HepG2 (cell line): ENCODE results near the gene TNFSF9. TPM values are rescaled to one million over a fixed set of nuclear protein-coding genes. Genes with fewer than 3 reads are reported as not detected.

Experiments used
- ELF3 ChIP-seq: IDR thresholded peaks from 2 replicates; pipeline ENCODE4 v1.6.1; 2016; ENCODE audit warnings: missing genetic modification reagents, missing compliant biosample characterization
- IRF2 ChIP-seq: IDR thresholded peaks from 2 replicates; pipeline ENCODE4 v1.6.1; 2018; ENCODE audit warnings: missing genetic modification reagents, missing compliant biosample characterization
- NAIF1 ChIP-seq: sonication (generic); formaldehyde crosslinking; IDR thresholded peaks from 2 replicates; pipeline ENCODE4 v1.5.0; 2020; ENCODE audit warnings: mild to moderate bottlenecking, missing genetic modification reagents, borderline replicate concordance
- NR2F1 ChIP-seq, 2 experiments: fragments of 450-650 bp in 1 of 2; formaldehyde crosslinking in 1 of 2; IDR thresholded peaks; 2 replicates each; pipeline versions ENCODE4 v1.5.0 to v1.6.1; 2016 to 2020; ENCODE audit warnings: mild to moderate bottlenecking in 1 of 2, missing compliant biosample characterization in 1 of 2, missing genetic modification reagents in 1 of 2, moderate library complexity in 1 of 2
- NR2F6 ChIP-seq, 2 experiments: IDR thresholded peaks; 2 replicates each; pipeline ENCODE4 v1.6.1; 2016; ENCODE audit warnings: antibody characterized with exemption in 1 of 2, mild to moderate bottlenecking in 1 of 2
- TARDBP ChIP-seq: sonication (generic); formaldehyde crosslinking; IDR thresholded peaks from 2 replicates; pipeline ENCODE4 v1.8.0; 2022; ENCODE audit warnings: mild to moderate bottlenecking, missing genetic modification reagents
- ZBTB21 ChIP-seq: sonication (generic); formaldehyde crosslinking; IDR thresholded peaks from 2 replicates; pipeline ENCODE4 v1.4.0; 2020; ENCODE audit warnings: missing genetic modification reagents
- ZFP37 ChIP-seq: sonication (generic); formaldehyde crosslinking; IDR thresholded peaks from 2 replicates; pipeline ENCODE4 v1.4.0; 2020; ENCODE audit warnings: missing genetic modification reagents, borderline replicate concordance
- ZNF207 ChIP-seq: fragments of 450-650 bp; IDR thresholded peaks from 2 replicates; pipeline ENCODE4 v1.6.1; 2016; ENCODE audit warnings: antibody characterized with exemption, borderline replicate concordance
- ZNF24 ChIP-seq: fragments of 450-650 bp; IDR thresholded peaks from 2 replicates; pipeline ENCODE4 v1.6.1; 2017; ENCODE audit warnings: antibody characterized with exemption, mild to moderate bottlenecking
- ZNF263 ChIP-seq: sonication (generic); formaldehyde crosslinking; IDR thresholded peaks from 2 replicates; pipeline ENCODE4 v1.4.0; 2020; ENCODE audit warnings: missing genetic modification reagents
- ZNF644 ChIP-seq: IDR thresholded peaks from 2 replicates; pipeline ENCODE4 v1.6.1; 2016; ENCODE audit warnings: low read depth
- ZNF780A ChIP-seq: sonication (generic); formaldehyde crosslinking; IDR thresholded peaks from 2 replicates; pipeline ENCODE4 v1.8.0; 2022; ENCODE audit warnings: mild to moderate bottlenecking, missing genetic modification reagents, moderate library complexity
- ZSCAN9 ChIP-seq: IDR thresholded peaks from 2 replicates; pipeline ENCODE4 v1.6.1; 2016; ENCODE audit warnings: borderline replicate concordance
- polyA plus RNA-seq, 8 experiments: library from polyadenylated mRNA; depleted of rRNA in 3 of 8; stranded (reverse) in 7 of 8; unstranded in 1 of 8; fragments of >200 nt; fragmentation: Illumina TruSeq in 4 of 8; extraction: Trizol in 4 of 8; gene quantifications; 2 replicates each; pipeline versions ENCODE4 v1.2.1 to v1.2.3, GENCODE V29; 2011 to 2016; ENCODE audit warnings: low read depth in 4 of 8, missing spikeins in 1 of 8, mixed read lengths in 1 of 8; ENCODE audit not compliant: insufficient read depth in 1 of 8
- total RNA-seq, 5 experiments: library from RNA; depleted of rRNA; stranded (reverse); fragments of >200 nt; fragmentation: Illumina TruSeq; extraction: Trizol; gene quantifications; 2 replicates each; pipeline ENCODE4 v1.2.3, GENCODE V29; 2016; ENCODE audit warnings: low read depth in 1 of 5
- TF ChIP-seq, protein P1 (sequence below), 2 experiments: IDR thresholded peaks; 2 replicates each; pipeline ENCODE4 v1.6.1; 2011 to 2012; ENCODE audit warnings: low read length in 2 of 2, borderline replicate concordance in 1 of 2, low read depth in 1 of 2, mild to moderate bottlenecking in 1 of 2, moderate library complexity in 1 of 2
- TF ChIP-seq, protein P2 (sequence below): sonication (generic); formaldehyde crosslinking; IDR thresholded peaks from 2 replicates; pipeline ENCODE4 v1.5.0; 2020; ENCODE audit warnings: mild to moderate bottlenecking, missing genetic modification reagents, moderate library complexity
- TF ChIP-seq, protein P3 (sequence below): fragments of 450-650 bp; IDR thresholded peaks from 2 replicates; pipeline ENCODE4 v1.6.1; 2017
- TF ChIP-seq, protein P4 (sequence below): sonication (generic); formaldehyde crosslinking; IDR thresholded peaks from 2 replicates; pipeline ENCODE4 v1.5.1; 2020; ENCODE audit warnings: mild to moderate bottlenecking, missing genetic modification reagents, moderate library complexity

TNFSF9 gene
- total and polyA plus RNA-seq, 2 of the 13 experiments (the other 11 are each of a cell fraction or from before 2014, with no cell fraction given) = 1.0 to 1.8 TPM

DNA sequence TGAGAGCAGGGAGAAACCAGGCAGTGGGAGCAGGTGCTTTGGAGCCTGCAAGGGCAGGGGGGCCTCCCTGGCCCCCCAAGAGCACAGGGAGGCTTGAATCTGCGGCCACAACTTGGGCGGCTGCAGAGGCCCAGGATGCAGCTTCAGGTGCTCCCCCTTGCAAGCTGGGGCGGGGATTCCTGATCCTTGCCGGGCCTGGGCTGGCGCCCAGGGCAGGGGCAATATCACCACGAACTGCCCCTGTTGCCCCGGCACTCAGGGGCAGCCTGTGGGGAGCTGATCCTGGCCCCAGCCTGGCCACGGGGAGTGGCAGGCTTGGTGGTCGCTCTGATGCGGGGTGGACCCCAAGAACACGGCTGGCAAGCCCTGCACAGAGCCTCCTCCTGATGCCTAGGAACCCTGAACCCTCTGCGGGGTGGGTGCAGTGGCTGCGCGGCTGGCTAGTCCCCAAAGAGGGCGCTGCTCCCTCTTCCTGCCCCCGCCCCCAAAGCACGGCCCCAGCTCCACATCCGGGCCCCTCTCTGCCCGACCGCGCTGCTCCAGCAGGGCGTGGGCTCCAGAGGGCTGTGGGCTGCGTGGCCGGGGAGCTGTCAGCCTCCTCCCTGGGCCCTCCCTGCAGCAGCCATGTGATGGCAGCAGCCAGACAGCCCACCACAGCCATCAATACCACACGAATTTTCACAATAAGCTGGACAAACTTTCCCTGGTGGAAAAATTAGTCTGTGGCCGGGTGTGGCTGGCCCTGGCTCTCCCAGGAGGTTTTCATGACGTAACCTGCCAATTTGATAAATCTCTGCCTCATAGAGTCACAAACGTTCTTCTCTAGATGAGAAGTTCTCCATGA lies 21.0 kb downstream of the TNFSF9 start (continued):
- TF ChIP-seq, protein P1, sequence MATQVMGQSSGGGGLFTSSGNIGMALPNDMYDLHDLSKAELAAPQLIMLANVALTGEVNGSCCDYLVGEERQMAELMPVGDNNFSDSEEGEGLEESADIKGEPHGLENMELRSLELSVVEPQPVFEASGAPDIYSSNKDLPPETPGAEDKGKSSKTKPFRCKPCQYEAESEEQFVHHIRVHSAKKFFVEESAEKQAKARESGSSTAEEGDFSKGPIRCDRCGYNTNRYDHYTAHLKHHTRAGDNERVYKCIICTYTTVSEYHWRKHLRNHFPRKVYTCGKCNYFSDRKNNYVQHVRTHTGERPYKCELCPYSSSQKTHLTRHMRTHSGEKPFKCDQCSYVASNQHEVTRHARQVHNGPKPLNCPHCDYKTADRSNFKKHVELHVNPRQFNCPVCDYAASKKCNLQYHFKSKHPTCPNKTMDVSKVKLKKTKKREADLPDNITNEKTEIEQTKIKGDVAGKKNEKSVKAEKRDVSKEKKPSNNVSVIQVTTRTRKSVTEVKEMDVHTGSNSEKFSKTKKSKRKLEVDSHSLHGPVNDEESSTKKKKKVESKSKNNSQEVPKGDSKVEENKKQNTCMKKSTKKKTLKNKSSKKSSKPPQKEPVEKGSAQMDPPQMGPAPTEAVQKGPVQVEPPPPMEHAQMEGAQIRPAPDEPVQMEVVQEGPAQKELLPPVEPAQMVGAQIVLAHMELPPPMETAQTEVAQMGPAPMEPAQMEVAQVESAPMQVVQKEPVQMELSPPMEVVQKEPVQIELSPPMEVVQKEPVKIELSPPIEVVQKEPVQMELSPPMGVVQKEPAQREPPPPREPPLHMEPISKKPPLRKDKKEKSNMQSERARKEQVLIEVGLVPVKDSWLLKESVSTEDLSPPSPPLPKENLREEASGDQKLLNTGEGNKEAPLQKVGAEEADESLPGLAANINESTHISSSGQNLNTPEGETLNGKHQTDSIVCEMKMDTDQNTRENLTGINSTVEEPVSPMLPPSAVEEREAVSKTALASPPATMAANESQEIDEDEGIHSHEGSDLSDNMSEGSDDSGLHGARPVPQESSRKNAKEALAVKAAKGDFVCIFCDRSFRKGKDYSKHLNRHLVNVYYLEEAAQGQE (IDR thresholded peaks at IDR 0.05; ENCODE audit: borderline replicate concordance in 1 of 2, low read depth in 1 of 2, low read length in 2 of 2) = no peak
- no peak for TF ChIP-seq ZSCAN9 (CRISPR knock-in tag)
- no peak for TF ChIP-seq ZNF780A (CRISPR knock-in tag)
- no peak for TF ChIP-seq ZFP37 (CRISPR knock-in tag)
- TF ChIP-seq NR2F6 (IDR thresholded peaks at IDR 0.05) = no peak
- peak; percentile 21; the same call in 1 of the 2 replicates for TF ChIP-seq NR2F6 (CRISPR knock-in tag; IDR thresholded peaks at IDR 0.05)
- TF ChIP-seq ZNF24 = no peak
- no peak for TF ChIP-seq NAIF1 (CRISPR knock-in tag)
- TF ChIP-seq ELF3 (CRISPR knock-in tag) = no peak
- 0 out of 2 replicates have a peak, but pooled peaks have one; percentile 10 for TF ChIP-seq ZNF644 (CRISPR knock-in tag)
- TF ChIP-seq, protein P2, sequence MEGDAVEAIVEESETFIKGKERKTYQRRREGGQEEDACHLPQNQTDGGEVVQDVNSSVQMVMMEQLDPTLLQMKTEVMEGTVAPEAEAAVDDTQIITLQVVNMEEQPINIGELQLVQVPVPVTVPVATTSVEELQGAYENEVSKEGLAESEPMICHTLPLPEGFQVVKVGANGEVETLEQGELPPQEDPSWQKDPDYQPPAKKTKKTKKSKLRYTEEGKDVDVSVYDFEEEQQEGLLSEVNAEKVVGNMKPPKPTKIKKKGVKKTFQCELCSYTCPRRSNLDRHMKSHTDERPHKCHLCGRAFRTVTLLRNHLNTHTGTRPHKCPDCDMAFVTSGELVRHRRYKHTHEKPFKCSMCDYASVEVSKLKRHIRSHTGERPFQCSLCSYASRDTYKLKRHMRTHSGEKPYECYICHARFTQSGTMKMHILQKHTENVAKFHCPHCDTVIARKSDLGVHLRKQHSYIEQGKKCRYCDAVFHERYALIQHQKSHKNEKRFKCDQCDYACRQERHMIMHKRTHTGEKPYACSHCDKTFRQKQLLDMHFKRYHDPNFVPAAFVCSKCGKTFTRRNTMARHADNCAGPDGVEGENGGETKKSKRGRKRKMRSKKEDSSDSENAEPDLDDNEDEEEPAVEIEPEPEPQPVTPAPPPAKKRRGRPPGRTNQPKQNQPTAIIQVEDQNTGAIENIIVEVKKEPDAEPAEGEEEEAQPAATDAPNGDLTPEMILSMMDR (CRISPR knock-in tag) = peak; percentile 84
- TF ChIP-seq ZBTB21 (CRISPR knock-in tag) = no peak
- TF ChIP-seq TARDBP (CRISPR knock-in tag) = 0 out of 2 replicates have a peak, but pooled peaks have one; percentile 19
- TF ChIP-seq NR2F1 (CRISPR knock-in tag; IDR thresholded peaks at IDR 0.05) = no peak
- 0 out of 2 replicates have a peak, but pooled peaks have one; percentile 16 for TF ChIP-seq IRF2 (CRISPR knock-in tag)
- no peak for TF ChIP-seq ZNF207
- TF ChIP-seq, protein P3, sequence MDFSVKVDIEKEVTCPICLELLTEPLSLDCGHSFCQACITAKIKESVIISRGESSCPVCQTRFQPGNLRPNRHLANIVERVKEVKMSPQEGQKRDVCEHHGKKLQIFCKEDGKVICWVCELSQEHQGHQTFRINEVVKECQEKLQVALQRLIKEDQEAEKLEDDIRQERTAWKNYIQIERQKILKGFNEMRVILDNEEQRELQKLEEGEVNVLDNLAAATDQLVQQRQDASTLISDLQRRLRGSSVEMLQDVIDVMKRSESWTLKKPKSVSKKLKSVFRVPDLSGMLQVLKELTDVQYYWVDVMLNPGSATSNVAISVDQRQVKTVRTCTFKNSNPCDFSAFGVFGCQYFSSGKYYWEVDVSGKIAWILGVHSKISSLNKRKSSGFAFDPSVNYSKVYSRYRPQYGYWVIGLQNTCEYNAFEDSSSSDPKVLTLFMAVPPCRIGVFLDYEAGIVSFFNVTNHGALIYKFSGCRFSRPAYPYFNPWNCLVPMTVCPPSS = no peak
- TF ChIP-seq, protein P4, sequence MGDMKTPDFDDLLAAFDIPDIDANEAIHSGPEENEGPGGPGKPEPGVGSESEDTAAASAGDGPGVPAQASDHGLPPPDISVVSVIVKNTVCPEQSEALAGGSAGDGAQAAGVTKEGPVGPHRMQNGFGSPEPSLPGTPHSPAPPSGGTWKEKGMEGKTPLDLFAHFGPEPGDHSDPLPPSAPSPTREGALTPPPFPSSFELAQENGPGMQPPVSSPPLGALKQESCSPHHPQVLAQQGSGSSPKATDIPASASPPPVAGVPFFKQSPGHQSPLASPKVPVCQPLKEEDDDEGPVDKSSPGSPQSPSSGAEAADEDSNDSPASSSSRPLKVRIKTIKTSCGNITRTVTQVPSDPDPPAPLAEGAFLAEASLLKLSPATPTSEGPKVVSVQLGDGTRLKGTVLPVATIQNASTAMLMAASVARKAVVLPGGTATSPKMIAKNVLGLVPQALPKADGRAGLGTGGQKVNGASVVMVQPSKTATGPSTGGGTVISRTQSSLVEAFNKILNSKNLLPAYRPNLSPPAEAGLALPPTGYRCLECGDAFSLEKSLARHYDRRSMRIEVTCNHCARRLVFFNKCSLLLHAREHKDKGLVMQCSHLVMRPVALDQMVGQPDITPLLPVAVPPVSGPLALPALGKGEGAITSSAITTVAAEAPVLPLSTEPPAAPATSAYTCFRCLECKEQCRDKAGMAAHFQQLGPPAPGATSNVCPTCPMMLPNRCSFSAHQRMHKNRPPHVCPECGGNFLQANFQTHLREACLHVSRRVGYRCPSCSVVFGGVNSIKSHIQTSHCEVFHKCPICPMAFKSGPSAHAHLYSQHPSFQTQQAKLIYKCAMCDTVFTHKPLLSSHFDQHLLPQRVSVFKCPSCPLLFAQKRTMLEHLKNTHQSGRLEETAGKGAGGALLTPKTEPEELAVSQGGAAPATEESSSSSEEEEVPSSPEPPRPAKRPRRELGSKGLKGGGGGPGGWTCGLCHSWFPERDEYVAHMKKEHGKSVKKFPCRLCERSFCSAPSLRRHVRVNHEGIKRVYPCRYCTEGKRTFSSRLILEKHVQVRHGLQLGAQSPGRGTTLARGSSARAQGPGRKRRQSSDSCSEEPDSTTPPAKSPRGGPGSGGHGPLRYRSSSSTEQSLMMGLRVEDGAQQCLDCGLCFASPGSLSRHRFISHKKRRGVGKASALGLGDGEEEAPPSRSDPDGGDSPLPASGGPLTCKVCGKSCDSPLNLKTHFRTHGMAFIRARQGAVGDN (CRISPR knock-in tag) = peak; percentile 74
- TF ChIP-seq ZNF263 (CRISPR knock-in tag) = peak; percentile 47; the same call in 1 of the 2 replicates
